T-helper 2 cell treated with Interferon-gamma antibody and Interleukin-4, amounts not matched to agents 5 μg/mL and 100 μg/mL, for 36 hours (primary cell): Measurements from ENCODE around the gene ACOT7.
A peak's percentile ranks its signal among the peaks of the same experiment; 100 is the strongest.
"Not testable (repeated sequence)": the region's sequence is repeated elsewhere in the genome, so short reads cannot be mapped to it uniquely, and the experiment has no call there.

Experiments used
- DNase-seq: peaks from one replicate; pipeline ENCODE4 v3.0.0; 2021; ENCODE audit warnings: low spot score
- H3K27ac Mint-ChIP-seq: one replicate; pipeline ENCODE4 v1.8.0; 2021; ENCODE audit warnings: mild to moderate bottlenecking, mixed read lengths
- H3K27me3 Mint-ChIP-seq: one replicate; pipeline ENCODE4 v1.8.0; 2021; ENCODE audit warnings: low read depth, mixed read lengths
- H3K36me3 Mint-ChIP-seq: one replicate; pipeline ENCODE4 v1.8.0; 2021; ENCODE audit warnings: low read depth, mixed read lengths
- H3K4me1 Mint-ChIP-seq: one replicate; pipeline ENCODE4 v1.8.0; 2021; ENCODE audit warnings: low read depth, mixed read lengths
- H3K4me3 Mint-ChIP-seq: one replicate; pipeline ENCODE4 v1.8.0; 2022; ENCODE audit warnings: mild to moderate bottlenecking, moderate library complexity, mixed read lengths
- H3K9me3 Mint-ChIP-seq: one replicate; pipeline ENCODE4 v1.8.0; 2021; ENCODE audit warnings: mixed read lengths

Gene ACOT7

DNA sequence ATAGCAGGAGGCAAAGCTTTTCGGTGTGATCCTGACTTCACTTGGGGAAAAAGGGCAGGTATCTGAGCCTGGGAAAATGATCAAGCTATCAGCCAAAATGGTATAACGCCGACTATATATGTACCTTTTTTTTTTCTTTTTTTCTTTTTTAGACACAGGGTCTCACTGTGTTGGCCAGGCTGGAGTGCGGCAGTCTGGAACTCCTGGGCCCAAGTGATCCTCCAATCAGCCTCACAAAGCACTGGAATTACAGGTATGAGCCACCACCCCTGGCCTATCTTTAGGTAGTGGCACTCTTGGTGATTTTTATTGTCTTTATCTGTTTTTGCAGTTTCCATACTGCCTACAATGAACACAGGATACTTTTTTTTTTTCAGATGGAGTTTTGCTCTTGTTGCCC, 156.5 kb downstream of the ACOT7 start:
- peaks cover 20% of the 10 kb centered on the region for H3K4me1 Mint-ChIP-seq
- peak overlapping the region; percentile 49 for H3K4me3 Mint-ChIP-seq
- no peak for DNase-seq
- no peaks in the 10 kb centered on the region for H3K9me3 Mint-ChIP-seq
- no peak overlapping the region for H3K27ac Mint-ChIP-seq
- peaks cover 17% of the 10 kb centered on the region for H3K36me3 Mint-ChIP-seq
- H3K27me3 Mint-ChIP-seq = peaks cover 31% of the 10 kb centered on the region

GRCh38 chr1:6235296-6235677, 158.3 kb downstream of the ACOT7 start:
- Mint-ChIP-seq H3K27ac (peak overlapping the region; percentile 80), H3K9me3 (no peaks in the 10 kb centered on the region), H3K4me1 (peaks cover 14% of the 10 kb centered on the region)

DNA sequence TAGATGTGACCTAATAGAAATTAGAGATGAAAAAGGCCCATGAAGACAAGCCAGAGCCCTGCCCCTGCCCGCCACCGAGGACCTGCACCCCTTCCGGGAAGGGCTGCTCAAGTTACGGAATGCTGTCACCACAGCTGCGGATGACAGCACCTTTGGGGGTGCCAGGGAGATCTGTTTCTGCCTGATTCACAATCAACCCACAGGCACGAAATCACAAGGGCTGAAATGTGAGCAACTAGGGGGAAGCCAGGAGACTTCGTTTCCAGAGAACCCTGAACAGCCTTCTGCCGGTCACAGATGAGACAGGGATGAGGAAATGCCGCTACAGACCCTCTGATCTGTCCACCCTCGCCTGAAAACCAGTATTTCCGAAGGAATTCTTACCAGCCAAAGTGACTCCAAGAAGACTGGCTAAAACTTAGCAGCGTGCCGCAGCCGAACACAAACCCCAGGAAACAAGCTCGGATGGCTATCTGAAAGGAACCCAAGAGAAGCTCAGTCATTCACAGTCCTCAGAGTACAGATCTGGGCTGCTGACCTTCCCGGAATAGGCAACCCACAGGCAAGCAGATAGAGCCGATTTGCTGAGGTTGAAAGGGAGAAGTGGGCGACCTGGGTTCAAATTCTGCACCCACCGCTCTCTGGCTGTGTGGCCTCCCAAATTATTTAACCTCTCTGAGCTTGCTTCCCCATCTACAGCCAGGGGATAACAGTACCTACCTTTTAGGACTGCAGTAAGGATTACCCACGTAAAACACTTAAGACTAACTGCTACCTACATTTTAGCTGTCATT, 158.9 kb downstream of the ACOT7 start:
- peak overlapping the region; percentile 90 for H3K4me3 Mint-ChIP-seq
- H3K4me1 Mint-ChIP-seq = peaks cover 14% of the 10 kb centered on the region
- H3K9me3 Mint-ChIP-seq = no peaks in the 10 kb centered on the region
- DNase-seq = no peak
- peaks cover 27% of the 10 kb centered on the region for H3K36me3 Mint-ChIP-seq
- H3K27ac Mint-ChIP-seq = peak overlapping the region; percentile 80
- peaks cover 11% of the 10 kb centered on the region for H3K27me3 Mint-ChIP-seq

More at GRCh38 chr1:6235296-6235677, 158.3 kb downstream of the ACOT7 start:
- peak overlapping the region; percentile 90 for H3K4me3 Mint-ChIP-seq
- peaks cover 24% of the 10 kb centered on the region for H3K36me3 Mint-ChIP-seq
- no peak for DNase-seq
- peaks cover 17% of the 10 kb centered on the region for H3K27me3 Mint-ChIP-seq

DNA sequence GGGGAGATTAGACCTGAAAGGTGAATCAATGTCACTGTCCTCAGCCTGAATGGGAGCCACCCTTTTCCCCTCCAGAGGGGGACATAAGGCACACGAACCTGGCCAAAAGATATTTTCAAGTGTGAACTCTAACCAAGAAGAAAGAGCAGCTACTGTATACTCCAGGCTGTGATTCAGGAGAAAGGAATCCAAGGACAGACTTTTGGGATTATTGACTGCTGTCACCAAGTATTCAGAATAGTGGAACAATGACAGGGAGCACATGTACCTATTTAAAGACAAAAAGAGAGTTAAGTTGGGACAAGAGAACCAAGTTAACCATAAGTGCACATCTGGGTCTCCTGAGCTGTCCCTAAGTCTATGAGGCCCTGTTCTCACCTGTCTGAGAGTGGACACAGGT, 160.2 kb downstream of the ACOT7 start:
- H3K27ac Mint-ChIP-seq = no peak overlapping the region
- H3K4me3 Mint-ChIP-seq = peak overlapping the region; percentile 90
- no peaks in the 10 kb centered on the region for H3K27me3 Mint-ChIP-seq
- H3K9me3 Mint-ChIP-seq = no peaks in the 10 kb centered on the region
- peaks cover 27% of the 10 kb centered on the region for H3K36me3 Mint-ChIP-seq
- DNase-seq = no peak
- peaks cover 10% of the 10 kb centered on the region for H3K4me1 Mint-ChIP-seq

- Mint-ChIP-seq H3K4me1 (no peaks in the 10 kb centered on the region), H3K36me3 (peaks cover 44% of the 10 kb centered on the region), H3K27ac (no peak overlapping the region), H3K4me3 (no peak overlapping the region), H3K9me3 (no peaks in the 10 kb centered on the region), H3K27me3 (no peaks in the 10 kb centered on the region)
- no peak for DNase-seq
These were observed 167.9 kb downstream of the ACOT7 start for GRCh38 chr1:6225651-6226050.

GRCh38 chr1:6224718-6225117, 168.8 kb downstream of the ACOT7 start:
- Mint-ChIP-seq H3K4me3 (no peak overlapping the region), H3K9me3 (no peaks in the 10 kb centered on the region), H3K36me3 (peaks cover 41% of the 10 kb centered on the region), H3K4me1 (no peaks in the 10 kb centered on the region), H3K27me3 (no peaks in the 10 kb centered on the region), H3K27ac (no peak overlapping the region)
- no peak for DNase-seq

- H3K36me3 Mint-ChIP-seq = peaks cover 40% of the 10 kb centered on the region
These were observed 169.9 kb downstream of the ACOT7 start for GRCh38 chr1:6223617-6224016.

DNA sequence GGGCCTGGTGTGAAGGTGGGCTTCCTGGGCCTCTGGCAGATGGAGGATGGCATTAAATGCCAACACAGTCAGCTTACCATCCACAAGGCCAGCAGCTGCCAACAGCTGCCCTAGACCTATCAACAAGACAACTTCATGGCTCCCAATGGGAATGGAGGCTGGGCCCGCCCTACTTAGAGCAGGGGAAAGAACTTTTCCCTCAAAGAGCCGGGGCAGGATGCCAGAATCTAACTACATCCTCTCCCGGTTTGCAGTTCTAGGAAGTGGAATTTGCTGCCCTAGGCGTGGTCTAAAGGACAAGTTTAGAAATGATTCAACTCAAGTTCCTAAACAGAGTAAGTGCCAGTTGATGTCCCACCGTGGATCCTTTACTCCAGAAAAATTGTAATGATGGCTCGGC, 170.9 kb downstream of the ACOT7 start:
- DNase-seq = no peak
- no peaks in the 10 kb centered on the region for H3K27me3 Mint-ChIP-seq
- no peak overlapping the region for H3K27ac Mint-ChIP-seq
- no peak overlapping the region for H3K4me3 Mint-ChIP-seq
- H3K4me1 Mint-ChIP-seq = no peaks in the 10 kb centered on the region
- H3K9me3 Mint-ChIP-seq = no peaks in the 10 kb centered on the region
- H3K36me3 Mint-ChIP-seq = peaks cover 43% of the 10 kb centered on the region

More at GRCh38 chr1:6223617-6224016, 169.9 kb downstream of the ACOT7 start:
- no peak overlapping the region for H3K27ac Mint-ChIP-seq
- no peaks in the 10 kb centered on the region for H3K27me3 Mint-ChIP-seq
- no peaks in the 10 kb centered on the region for H3K4me1 Mint-ChIP-seq
- no peak for DNase-seq
- H3K4me3 Mint-ChIP-seq = no peak overlapping the region
- no peaks in the 10 kb centered on the region for H3K9me3 Mint-ChIP-seq

DNA sequence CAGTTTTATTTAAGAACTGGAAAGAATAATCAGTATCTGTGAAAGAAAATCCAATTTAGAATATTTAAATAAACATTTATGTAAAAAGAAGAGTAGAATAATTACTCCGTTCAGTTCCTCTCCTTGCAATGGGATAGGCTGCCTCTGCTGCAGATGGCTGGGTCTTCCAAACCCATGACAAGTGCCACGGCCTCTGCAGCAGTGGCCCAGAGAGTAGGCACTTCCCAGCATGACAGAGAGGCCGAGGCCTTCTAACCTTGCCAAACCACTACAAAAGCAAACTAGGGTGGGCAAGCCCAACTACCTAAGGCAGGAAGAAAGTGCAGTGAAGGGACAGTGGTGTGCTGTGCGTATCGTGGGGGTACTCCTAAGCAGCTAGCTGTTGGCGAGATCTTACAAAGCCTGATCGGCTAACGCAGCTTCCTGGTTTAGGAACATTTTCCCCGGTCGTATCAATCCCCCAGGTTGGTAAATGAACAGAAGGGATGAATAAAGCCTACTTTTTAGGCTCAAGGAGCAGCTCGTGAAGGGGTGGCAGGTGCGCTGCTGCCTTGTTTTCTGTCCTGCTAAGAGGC, 172.3 kb downstream of the ACOT7 start:
- Mint-ChIP-seq H3K27ac (no peak overlapping the region), H3K9me3 (no peaks in the 10 kb centered on the region), H3K4me1 (no peaks in the 10 kb centered on the region), H3K36me3 (peaks cover 35% of the 10 kb centered on the region), H3K27me3 (no peaks in the 10 kb centered on the region), H3K4me3 (no peak overlapping the region)
- DNase-seq = no peak

GRCh38 chr1:6220236-6220635, 173.3 kb downstream of the ACOT7 start:
- Mint-ChIP-seq H3K27me3 (no peaks in the 10 kb centered on the region), H3K36me3 (peaks cover 26% of the 10 kb centered on the region), H3K4me1 (no peaks in the 10 kb centered on the region), H3K27ac (no peak overlapping the region), H3K4me3 (no peak overlapping the region), H3K9me3 (no peaks in the 10 kb centered on the region)
- no peak for DNase-seq

GRCh38 chr1:6219641-6220040, 173.9 kb downstream of the ACOT7 start:
- H3K36me3 Mint-ChIP-seq = peaks cover 20% of the 10 kb centered on the region
- not testable (repeated sequence) for H3K4me1 Mint-ChIP-seq, H3K9me3 Mint-ChIP-seq, H3K27me3 Mint-ChIP-seq, DNase-seq, H3K4me3 Mint-ChIP-seq, H3K27ac Mint-ChIP-seq

GRCh38 chr1:6218375-6219164, 175.0 kb downstream of the ACOT7 start:
- no peak overlapping the region for H3K27ac Mint-ChIP-seq
- no peaks in the 10 kb centered on the region for H3K27me3 Mint-ChIP-seq
- H3K9me3 Mint-ChIP-seq = no peaks in the 10 kb centered on the region
- H3K4me1 Mint-ChIP-seq = no peaks in the 10 kb centered on the region
- H3K4me3 Mint-ChIP-seq = no peak overlapping the region
- H3K36me3 Mint-ChIP-seq = peaks cover 11% of the 10 kb centered on the region
- DNase-seq = no peak
